GM18858 (cell line): Measurements from ENCODE around the gene NPDC1.
"Not testable (repeated sequence)": the region's sequence is repeated elsewhere in the genome, so short reads cannot be mapped to it uniquely, and the experiment has no call there.

Experiments
- ATAC-seq: cut with Tn5 transposase; IDR thresholded peaks from one replicate; pipeline ENCODE4 v1.9.1; 2021; ENCODE audit not compliant: unreplicated experiment

NPDC1 gene

GRCh38 chr9:137041124-137041523, 4.9 kb downstream of the NPDC1 start:
- no peak for ATAC-seq

GRCh38 chr9:137040568-137040967, 5.4 kb downstream of the NPDC1 start:
- no peak for ATAC-seq

GRCh38 chr9:137039611-137040366, 6.2 kb downstream of the NPDC1 start:
- ATAC-seq = no peak

- no peak for ATAC-seq
Observed at GRCh38 chr9:137038916-137039315, 7.1 kb downstream of the NPDC1 start.

- no peak for ATAC-seq
Observed at GRCh38 chr9:137037483-137037882, 8.5 kb downstream of the NPDC1 start.

- no peak for ATAC-seq
Observed at GRCh38 chr9:137037035-137037434, 8.9 kb downstream of the NPDC1 start.

- no peak for ATAC-seq
Observed at GRCh38 chr9:137035937-137036336, 10.0 kb downstream of the NPDC1 start.

- no peak for ATAC-seq
Observed at GRCh38 chr9:137035507-137035834, 10.5 kb downstream of the NPDC1 start.

GRCh38 chr9:137034709-137035506, 11.1 kb downstream of the NPDC1 start:
- no peak for ATAC-seq

- ATAC-seq = no peak
Observed at GRCh38 chr9:137034039-137034708, 11.8 kb downstream of the NPDC1 start.

GRCh38 chr9:137033481-137033880, 12.5 kb downstream of the NPDC1 start:
- ATAC-seq = not testable (repeated sequence)

GRCh38 chr9:137032858-137033257, 13.1 kb downstream of the NPDC1 start:
- ATAC-seq = no peak

- ATAC-seq = no peak
Observed at GRCh38 chr9:137031904-137032640, 13.9 kb downstream of the NPDC1 start, which contains the start of gene FUT7. Gene FUT7 (minus strand): TSS chr9:137032088. CDS start chr9:137031991, 97 bp downstream.

GRCh38 chr9:137030538-137031527, 15.1 kb downstream of the NPDC1 start:
- no peak for ATAC-seq

- no peak for ATAC-seq
Observed at GRCh38 chr9:137030006-137030405, 16.0 kb downstream of the NPDC1 start.

GRCh38 chr9:137029058-137029936, 16.7 kb downstream of the NPDC1 start:
- ATAC-seq = no peak

GRCh38 chr9:137028263-137029057, 17.5 kb downstream of the NPDC1 start:
- no peak for ATAC-seq
